HCT116 (cell line): ENCODE data around the gene IL17B. TPM values are rescaled to one million over a fixed set of nuclear protein-coding genes. Genes with fewer than 3 reads are reported as not detected.

Experiments used
- ATAC-seq: fragments of 200-7000 bp; cut with Tn5 transposase; 2 replicates; pipeline ENCODE4 v1.9.1; 2020; ENCODE audit warnings: mild to moderate bottlenecking, moderate library complexity
- BruUV-seq: library from RNA; stranded (reverse); fragments of 400-500 nt; replicated peaks from 2 replicates; lab custom pipeline; 2021; lab: Mats Ljungman, UMichigan
- CTCF ChIA-PET: fragments of 300-600 bp; sonication (Branson Sonifier 250); formaldehyde crosslinking; loops from one replicate; lab custom pipeline; 2021; ENCODE audit warnings: antibody characterized with exemption; lab: Charles Lee
- POLR2A ChIA-PET: fragments of 300-600, 350-600 bp; sonication (Branson Sonifier 250); formaldehyde crosslinking; loops from one replicate; lab custom pipeline; 2021; ENCODE audit warnings: antibody characterized with exemption; lab: Charles Lee
- RAD21 ChIA-PET, 2 experiments: fragments of 300-600 bp; sonication (Branson Sonifier 250); formaldehyde crosslinking; loops; one replicate each; lab custom pipeline; 2023; ENCODE audit warnings: low total read pairs in 2 of 2; ENCODE audit not compliant: uncharacterized antibody in 2 of 2, unreplicated experiment in 2 of 2, low non-redundant PET in 1 of 2; lab: Charles Lee
- DNase-seq: peaks from one replicate; pipeline ENCODE4 v3.0.0-alpha.2; 2010; ENCODE audit warnings: low read depth, low spot score
- H2AFZ ChIP-seq: fragments of 200-600 bp; shearing (Covaris generic), sonication (generic); 2 replicates; pipeline ENCODE4 v1.6.1; 2017; ENCODE audit warnings: low read depth, mixed run types, mixed read lengths, antibody characterized with exemption, low read length; ENCODE audit not compliant: poor library complexity, severe bottlenecking
- H3K27ac ChIP-seq: 2 replicates; pipeline ENCODE4 v1.5.1; 2012; ENCODE audit warnings: low read depth, low read length
- H3K27me3 ChIP-seq: fragments of 200-600 bp; sonication (generic); 2 replicates; pipeline ENCODE4 v1.6.1; 2016; ENCODE audit warnings: mixed run types, low read length, mixed read lengths; ENCODE audit not compliant: insufficient read depth
- H3K36me3 ChIP-seq, 2 experiments: fragments of 200-500 bp in 1 of 2; fragments of 200-600 bp in 1 of 2; sonication (Bioruptor generic) in 1 of 2; sonication (generic) in 1 of 2; 2 replicates each; pipeline versions ENCODE4 v1.5.1 to v1.6.1; 2014 to 2016; ENCODE audit warnings: low read length in 2 of 2, inconsistent platforms in 1 of 2, mixed read lengths in 1 of 2, mixed run types in 1 of 2; ENCODE audit not compliant: insufficient read depth in 2 of 2, control insufficient read depth in 1 of 2
- H3K4me1 ChIP-seq, 2 experiments: fragments of 200-600 bp in 1 of 2; sonication (generic) in 1 of 2; 2 replicates each; pipeline versions ENCODE4 v1.5.1 to v1.6.1; 2012 to 2017; ENCODE audit warnings: low read length in 2 of 2, inconsistent platforms in 1 of 2, mild to moderate bottlenecking in 1 of 2, mixed read lengths in 1 of 2, mixed run types in 1 of 2, moderate library complexity in 1 of 2; ENCODE audit not compliant: insufficient read depth in 2 of 2, control insufficient read depth in 1 of 2
- H3K4me2 ChIP-seq: fragments of 200-600 bp; sonication (generic); 2 replicates; pipeline ENCODE4 v1.6.1; 2017; ENCODE audit warnings: mixed run types, low read length, mixed read lengths
- H3K4me3 ChIP-seq, 2 experiments: fragments of 200-600 bp in 1 of 2; sonication (generic) in 1 of 2; replicated peaks in 1 of 2; 2 replicates each; pipeline ENCODE4 v1.5.1; 2011 to 2016; ENCODE audit warnings: low read length in 2 of 2, control low read depth in 1 of 2, low read depth in 1 of 2, mild to moderate bottlenecking in 1 of 2, mixed read lengths in 1 of 2, mixed run types in 1 of 2
- H3K79me2 ChIP-seq: fragments of 200-600 bp; sonication (generic); 2 replicates; pipeline ENCODE4 v1.6.1; 2017; ENCODE audit warnings: mild to moderate bottlenecking, mixed run types, low read length, moderate library complexity, mixed read lengths; ENCODE audit not compliant: insufficient read depth
- H3K9ac ChIP-seq: fragments of 200-600 bp; sonication (generic); 2 replicates; pipeline ENCODE4 v1.6.1; 2016; ENCODE audit warnings: low read length, mixed read lengths
- H3K9me2 ChIP-seq: fragments of 200-600 bp; sonication (generic), shearing (Covaris generic); 2 replicates; pipeline ENCODE4 v1.6.1; 2017; ENCODE audit warnings: mixed run types, mild to moderate bottlenecking, moderate library complexity; ENCODE audit not compliant: insufficient read depth
- H3K9me3 ChIP-seq, 2 experiments: fragments of 200-500 bp in 1 of 2; fragments of 200-600 bp in 1 of 2; sonication (Bioruptor generic) in 1 of 2; sonication (generic) in 1 of 2; 2 replicates each; pipeline ENCODE4 v1.6.1; 2014 to 2017; ENCODE audit warnings: low read length in 2 of 2, mixed read lengths in 2 of 2, inconsistent platforms in 1 of 2, low read depth in 1 of 2, mild to moderate bottlenecking in 1 of 2, mixed run types in 1 of 2, moderate library complexity in 1 of 2; ENCODE audit not compliant: control insufficient read depth in 1 of 2, insufficient read depth in 1 of 2
- H4K20me1 ChIP-seq: fragments of 200-600 bp; sonication (generic), shearing (Covaris generic); 2 replicates; pipeline ENCODE4 v1.6.1; 2017; ENCODE audit warnings: mixed run types, mild to moderate bottlenecking, moderate library complexity; ENCODE audit not compliant: insufficient read depth
- ATF3 ChIP-seq: IDR thresholded peaks from 2 replicates; pipeline ENCODE4 v1.6.1; 2012
- EZH2 ChIP-seq: fragments of 200-600 bp; sonication (generic); IDR thresholded peaks from 2 replicates; pipeline ENCODE4 v1.6.1; 2017; ENCODE audit warnings: antibody characterized with exemption, mixed run types
- FOSL1 ChIP-seq: IDR thresholded peaks from 2 replicates; pipeline ENCODE4 v1.6.1; 2012; ENCODE audit warnings: low read depth
- POLR2AphosphoS5 ChIP-seq: IDR thresholded peaks from 2 replicates; pipeline ENCODE4 v1.6.1; 2011; ENCODE audit warnings: mild to moderate bottlenecking, low read depth, low read length, moderate library complexity
- RAD21 ChIP-seq: IDR thresholded peaks from 2 replicates; pipeline ENCODE4 v1.6.1; 2012; ENCODE audit warnings: low read depth, mild to moderate bottlenecking
- REST ChIP-seq: IDR thresholded peaks from 2 replicates; pipeline ENCODE4 v1.6.1; 2012; ENCODE audit warnings: low read depth
- ZNF274 ChIP-seq: fragments of 200-500 bp; sonication (Bioruptor generic); IDR thresholded peaks from 2 replicates; pipeline ENCODE4 v1.6.1; 2014; ENCODE audit warnings: mild to moderate bottlenecking, low read depth, low read length, inconsistent platforms
- intact Hi-C: fragments of 100-400 bp; cut with micrococcal nuclease; formaldehyde crosslinking; loops from 2 replicates; pipeline ENCODE4 v1.10.0; 2022
- total RNA-seq: library from RNA; stranded (reverse); gene quantifications from one replicate; pipeline ENCODE4 v1.2.1, GENCODE V29; 2021; ENCODE audit not compliant: unreplicated experiment

Gene IL17B
- total RNA-seq, 1 experiment from 2014 or later, result 0.81 TPM

- Histone ChIP-seq H3K9me3 (no peaks in the 10 kb centered on the region), H3K4me3 (no peak overlapping the region), H3K4me1 (no peaks in the 10 kb centered on the region), H3K27me3 (no peaks in the 10 kb centered on the region), H3K9me2 (no peaks in the 10 kb centered on the region), H3K9ac (no peak overlapping the region), H3K27ac (no peak overlapping the region), H3K4me2 (no peak overlapping the region), H2AFZ (no peak overlapping the region)
- no peak for DNase-seq
- BruUV-seq, result no TSS peak
- ChIA-PET CTCF (no interaction called here), RAD21 (no interaction called here)
- TF ChIP-seq ATF3, result no peak
- no peak for TF ChIP-seq REST
- no peak for TF ChIP-seq ZNF274
- no peak for TF ChIP-seq RAD21
- TF ChIP-seq EZH2, result no peak
- TF ChIP-seq FOSL1, result no peak
- no peak for TF ChIP-seq POLR2AphosphoS5
- TF ChIP-seq, all 23 proteins: peak for 0
- intact Hi-C loops, result no loop called here
- H4K20me1 ChIP-seq, result no peaks in the 10 kb centered on the region
- ATAC-seq, result no peak
- POLR2A ChIA-PET, result no interaction called here
- H3K36me3 ChIP-seq, result no peaks in the 10 kb centered on the region
- H3K79me2 ChIP-seq, result no peaks in the 10 kb centered on the region
These were observed 27.9 kb upstream of the IL17B start for GRCh38 chr5:149406979-149407306.
